AG08395 (cell line): ENCODE results near the gene CC2D2B.
A peak's percentile ranks its signal among the peaks of the same experiment; 100 is the strongest.
"Not testable (repeated sequence)": the region's sequence is repeated elsewhere in the genome, so short reads cannot be mapped to it uniquely, and the experiment has no call there.

ENCODE experiments used
- DNase-seq: peaks from one replicate; pipeline ENCODE4 v3.0.0; 2012; ENCODE audit warnings: mixed read lengths, low spot score

The CC2D2B gene

DNA sequence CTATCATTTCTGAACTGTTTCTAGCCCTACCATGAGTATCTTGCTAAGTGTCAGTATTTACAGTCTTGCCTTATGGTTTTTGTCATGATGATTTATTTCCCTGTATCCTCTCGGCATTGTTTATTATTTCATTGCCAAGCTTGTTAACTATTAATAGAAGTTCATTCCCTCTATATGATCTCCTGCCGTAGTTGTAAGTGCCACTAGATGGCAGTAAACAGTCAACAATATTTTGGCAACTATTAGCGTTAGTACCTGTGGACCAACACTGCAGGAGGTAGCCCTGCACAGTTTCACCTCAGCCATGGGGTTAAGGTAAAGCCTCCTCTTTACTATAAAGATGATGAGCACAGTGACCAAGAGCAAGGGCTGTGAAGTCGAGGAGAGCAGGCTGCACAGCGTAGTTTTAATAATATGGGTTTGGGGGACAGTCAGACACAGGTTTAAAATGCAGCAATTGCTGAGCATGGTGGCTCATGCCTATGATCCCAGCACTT, 109.5 kb downstream of the CC2D2B start:
- peak; percentile 64 for DNase-seq

- no peak for DNase-seq
Observed at GRCh38 chr10:96021332-96021731, 113.6 kb downstream of the CC2D2B start.

GRCh38 chr10:96022739-96023138, 115.0 kb downstream of the CC2D2B start:
- DNase-seq: no peak

GRCh38 chr10:96023168-96023567, 115.4 kb downstream of the CC2D2B start:
- DNase-seq: no peak

DNA sequence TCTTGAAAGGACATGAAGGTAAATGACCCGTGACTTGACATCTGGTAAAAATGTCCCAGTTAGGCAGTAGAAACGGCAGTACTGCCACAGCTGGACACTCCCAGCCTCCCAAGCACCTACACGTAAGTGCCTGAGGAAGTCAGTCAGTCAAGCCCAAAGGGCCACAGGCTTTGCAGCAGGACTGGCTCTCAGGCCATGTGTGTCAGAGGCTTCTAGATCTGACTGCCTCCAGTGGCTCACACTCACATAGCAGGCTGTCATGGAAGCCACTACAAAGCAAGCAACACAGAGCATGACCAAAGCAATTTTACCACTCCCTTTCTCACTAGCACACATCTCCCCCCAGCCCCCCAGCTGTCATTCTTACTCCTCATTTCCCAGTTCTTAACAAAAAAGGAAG, 117.8 kb downstream of the CC2D2B start:
- DNase-seq: peak; percentile 6

DNA sequence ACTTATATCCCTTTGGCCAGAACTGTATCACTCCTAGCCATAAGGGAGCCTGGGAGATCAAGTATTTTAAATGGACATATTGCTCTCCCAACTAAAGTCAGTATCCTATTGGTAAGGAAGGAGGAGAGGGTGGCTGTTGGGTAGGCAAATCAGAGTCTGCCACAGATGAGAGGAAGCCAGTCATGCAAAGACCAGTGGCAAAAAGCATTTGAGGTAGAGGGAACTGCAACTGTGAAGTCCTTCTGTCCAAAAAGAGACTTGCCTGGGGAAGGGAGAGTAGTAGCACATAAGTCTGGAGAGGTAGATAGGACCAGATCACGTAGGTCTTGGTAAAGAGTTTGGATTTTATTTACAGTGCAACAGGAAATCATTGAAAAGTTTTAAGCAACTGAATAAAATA, 126.8 kb downstream of the CC2D2B start:
- no peak for DNase-seq

GRCh38 chr10:96038476-96039387, 131.0 kb downstream of the CC2D2B start:
- no peak for DNase-seq

GRCh38 chr10:96041146-96041545, 133.4 kb downstream of the CC2D2B start:
- no peak for DNase-seq

- peak; percentile 98 for DNase-seq
Observed at GRCh38 chr10:96043033-96043892, 135.5 kb downstream of the CC2D2B start, which contains the start of gene CCNJ. CCNJ (plus strand) TSS chr10:96043583; CDS start chr10:96044394, 811 bp downstream.

GRCh38 chr10:96043893-96044715, 136.3 kb downstream of the CC2D2B start:
- peak; percentile 50 for DNase-seq

- no peak for DNase-seq
Observed at GRCh38 chr10:96044736-96045135, 137.0 kb downstream of the CC2D2B start.

DNA sequence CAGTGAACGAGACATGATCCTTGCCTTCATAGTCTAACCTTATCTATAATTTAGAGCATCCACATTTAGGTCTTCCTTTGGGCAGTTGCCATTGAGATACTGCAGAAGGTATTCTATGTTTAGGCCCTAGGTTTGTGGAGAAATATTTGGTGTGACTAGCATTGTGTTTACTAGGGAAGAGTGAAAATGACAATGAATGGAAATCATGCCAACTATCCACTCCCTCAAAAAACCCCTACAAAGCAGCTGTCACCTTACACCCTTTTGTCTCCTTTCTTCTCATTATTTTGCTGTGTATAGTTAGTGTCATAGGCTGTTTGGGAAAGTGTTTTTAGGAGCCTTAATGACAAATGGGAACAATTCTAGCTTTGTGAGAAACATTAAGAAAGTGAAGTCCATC, 138.8 kb downstream of the CC2D2B start:
- DNase-seq: no peak

DNA sequence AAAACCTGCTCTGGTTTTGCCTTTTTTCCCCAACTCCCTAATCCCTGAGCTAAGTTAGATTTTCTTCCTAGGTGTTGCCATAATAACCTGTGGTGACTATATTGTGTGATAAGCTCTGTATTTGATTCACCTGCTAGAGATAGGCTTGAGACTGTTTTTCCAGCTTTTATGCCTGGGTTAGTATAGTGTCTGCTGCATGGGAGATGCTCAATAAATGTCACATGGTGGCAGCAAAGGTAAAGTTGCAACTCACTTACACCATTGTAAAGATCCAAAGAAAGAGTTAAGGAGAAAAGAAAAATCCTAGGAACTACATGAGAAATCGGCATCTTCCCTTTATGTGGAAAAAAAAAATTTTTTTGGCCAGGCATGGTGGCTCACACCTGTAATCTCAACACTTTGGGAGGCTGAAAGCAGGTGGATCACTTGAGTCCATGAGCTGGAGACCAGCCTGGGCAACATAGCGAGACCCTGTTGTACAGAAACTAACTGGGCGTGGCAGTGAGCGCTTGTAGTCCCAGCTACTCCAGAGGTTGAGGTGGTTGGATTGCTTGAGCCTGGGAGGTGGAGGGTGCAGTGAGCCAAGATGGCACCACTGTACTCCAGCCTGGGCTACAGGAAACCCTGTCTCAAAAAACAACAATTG, 139.4 kb downstream of the CC2D2B start:
- DNase-seq: no peak

DNA sequence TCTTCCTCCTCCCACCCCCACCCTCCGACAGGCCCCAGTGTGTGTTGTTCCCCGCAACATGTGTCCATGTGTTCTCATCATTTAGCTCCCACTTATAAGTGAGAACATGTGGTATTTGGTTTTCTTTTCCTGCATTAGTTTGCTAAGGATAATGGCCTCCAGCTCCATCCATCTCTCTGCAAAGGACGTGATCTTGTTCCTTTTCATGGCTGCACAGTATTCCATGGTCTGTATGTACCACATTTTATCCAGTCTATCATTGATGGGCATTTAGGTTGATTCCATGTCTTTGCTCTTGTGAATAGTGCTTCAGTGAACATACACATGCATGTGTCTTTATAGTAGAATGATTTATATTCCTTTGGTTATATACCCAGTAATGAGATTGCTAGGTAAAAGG, 140.2 kb downstream of the CC2D2B start:
- DNase-seq: not testable (repeated sequence)

DNA sequence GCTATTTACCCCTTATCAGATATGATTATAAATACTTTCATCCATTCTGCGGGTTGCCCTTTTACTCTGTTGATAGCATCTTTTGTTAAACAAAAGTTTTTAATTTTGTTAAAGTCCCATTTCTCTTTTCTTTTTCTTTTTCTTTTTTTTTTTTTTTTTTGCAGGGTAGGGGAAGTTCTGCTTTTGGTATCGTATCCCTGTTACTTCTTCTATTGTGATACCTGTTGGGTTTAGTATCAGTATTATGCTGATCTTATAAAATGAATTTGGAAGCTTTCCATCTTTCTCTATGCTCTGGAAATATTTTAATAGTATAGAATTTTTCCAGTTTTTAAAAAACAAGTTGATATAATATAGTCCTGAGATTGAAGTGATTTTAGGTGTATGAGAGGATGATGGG, 141.6 kb downstream of the CC2D2B start:
- DNase-seq: no peak

DNA sequence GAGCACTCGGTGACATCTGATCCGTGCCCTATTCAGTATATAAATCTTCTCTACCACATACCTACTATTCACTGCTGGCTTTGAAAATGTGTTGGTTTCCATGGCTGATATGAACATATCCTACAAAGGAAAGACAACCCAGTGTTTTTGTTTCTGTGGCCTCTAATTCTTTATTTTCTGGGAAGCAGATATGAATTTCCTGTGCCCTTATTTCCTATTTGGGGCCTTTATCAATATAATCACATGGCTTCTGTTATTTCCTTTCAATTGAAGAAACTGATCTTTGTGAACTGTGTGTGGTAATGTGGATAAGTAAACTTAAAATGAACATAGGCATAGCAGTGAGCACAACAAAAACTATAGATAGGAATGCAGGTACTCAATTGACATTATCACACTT, 146.2 kb downstream of the CC2D2B start:
- DNase-seq: no peak

DNA sequence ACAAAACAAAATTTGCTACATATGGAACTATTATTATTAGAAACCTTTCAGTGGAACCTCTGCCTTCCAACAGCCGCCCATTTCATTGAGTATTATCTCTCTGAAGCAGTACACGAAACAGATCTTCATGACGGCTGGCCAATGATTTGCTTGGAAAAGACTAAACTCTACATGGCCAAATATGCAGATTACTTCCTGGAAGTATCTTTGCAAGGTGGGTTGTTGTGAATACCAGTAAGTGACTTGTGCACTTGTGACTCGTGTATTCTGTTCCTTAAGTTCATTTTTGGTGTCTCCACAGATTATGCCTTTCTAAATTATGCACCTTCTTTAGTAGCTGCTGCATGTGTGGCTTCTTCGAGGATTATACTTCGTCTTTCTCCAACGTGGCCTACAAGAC, 149.0 kb downstream of the CC2D2B start:
- DNase-seq: no peak

- DNase-seq: no peak
Observed at GRCh38 chr10:96061232-96061631, 153.5 kb downstream of the CC2D2B start.

GRCh38 chr10:96072674-96073073, 164.9 kb downstream of the CC2D2B start:
- DNase-seq: no peak

- DNase-seq: peak; percentile 6
Observed at GRCh38 chr10:96073722-96074121, 165.9 kb downstream of the CC2D2B start.

DNA sequence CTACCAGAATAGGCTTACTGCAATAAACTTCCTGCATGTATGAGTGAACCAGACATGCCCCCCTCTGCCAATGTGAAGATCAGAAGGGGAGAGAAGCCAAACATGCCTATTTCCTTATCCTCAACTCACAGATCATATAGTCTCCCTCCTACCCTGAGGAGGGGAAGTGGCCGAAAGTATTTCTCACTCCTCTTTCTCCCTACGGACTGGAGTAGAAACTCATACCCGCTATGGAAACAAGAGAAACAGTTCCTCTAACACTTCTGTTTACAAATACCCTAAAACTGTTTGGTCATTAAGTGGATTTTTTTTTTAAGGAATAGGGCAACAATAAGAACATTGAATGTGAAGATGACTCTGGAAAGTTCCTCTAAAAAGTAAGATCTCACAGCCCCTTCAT, 167.0 kb downstream of the CC2D2B start:
- no peak for DNase-seq
